ENCODE measurements around the gene RSPO4.

GRCh38 chr20:955656-956055 is 46.5 kb downstream of the RSPO4 start:
- no peak for TF ChIP-seq POLR2AphosphoS5 (IDR thresholded peaks at IDR 0.05)
- TF ChIP-seq, protein P1, sequence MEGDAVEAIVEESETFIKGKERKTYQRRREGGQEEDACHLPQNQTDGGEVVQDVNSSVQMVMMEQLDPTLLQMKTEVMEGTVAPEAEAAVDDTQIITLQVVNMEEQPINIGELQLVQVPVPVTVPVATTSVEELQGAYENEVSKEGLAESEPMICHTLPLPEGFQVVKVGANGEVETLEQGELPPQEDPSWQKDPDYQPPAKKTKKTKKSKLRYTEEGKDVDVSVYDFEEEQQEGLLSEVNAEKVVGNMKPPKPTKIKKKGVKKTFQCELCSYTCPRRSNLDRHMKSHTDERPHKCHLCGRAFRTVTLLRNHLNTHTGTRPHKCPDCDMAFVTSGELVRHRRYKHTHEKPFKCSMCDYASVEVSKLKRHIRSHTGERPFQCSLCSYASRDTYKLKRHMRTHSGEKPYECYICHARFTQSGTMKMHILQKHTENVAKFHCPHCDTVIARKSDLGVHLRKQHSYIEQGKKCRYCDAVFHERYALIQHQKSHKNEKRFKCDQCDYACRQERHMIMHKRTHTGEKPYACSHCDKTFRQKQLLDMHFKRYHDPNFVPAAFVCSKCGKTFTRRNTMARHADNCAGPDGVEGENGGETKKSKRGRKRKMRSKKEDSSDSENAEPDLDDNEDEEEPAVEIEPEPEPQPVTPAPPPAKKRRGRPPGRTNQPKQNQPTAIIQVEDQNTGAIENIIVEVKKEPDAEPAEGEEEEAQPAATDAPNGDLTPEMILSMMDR (IDR thresholded peaks at IDR 0.05), result no peak
